Mesothelial cell of epicardium (in vitro differentiated cells): Measurements from ENCODE around the gene C15orf62. TPM values are rescaled to one million over a fixed set of nuclear protein-coding genes. Genes with fewer than 3 reads are reported as not detected.

Experiments used
- DNase-seq, 2 experiments: peaks; one replicate each; pipeline ENCODE4 v3.0.0; 2021; ENCODE audit warnings: low spot score in 2 of 2; ENCODE audit not compliant: unreplicated experiment in 2 of 2
- H3K27ac Mint-ChIP-seq: 2 replicates; pipeline ENCODE4 v1.8.0; 2021; ENCODE audit warnings: mixed read lengths
- H3K27me3 Mint-ChIP-seq: 2 replicates; pipeline ENCODE4 v1.8.0; 2021; ENCODE audit warnings: low read depth, mixed read lengths
- H3K36me3 Mint-ChIP-seq: 2 replicates; pipeline ENCODE4 v1.8.0; 2021; ENCODE audit warnings: mixed read lengths
- H3K4me1 Mint-ChIP-seq: 2 replicates; pipeline ENCODE4 v1.8.0; 2021; ENCODE audit warnings: mixed read lengths
- H3K4me3 Mint-ChIP-seq: 2 replicates; pipeline ENCODE4 v1.8.0; 2021; ENCODE audit warnings: mild to moderate bottlenecking, moderate library complexity, mixed read lengths
- H3K9me3 Mint-ChIP-seq: 2 replicates; pipeline ENCODE4 v1.8.0; 2021; ENCODE audit warnings: mixed read lengths
- total RNA-seq: library from RNA; stranded (reverse); gene quantifications from 3 replicates; pipeline ENCODE4 v1.2.1, GENCODE V29; 2021
- TF ChIP-seq, protein P1 (sequence below): fragments of 200-600 bp; sonication (generic); IDR thresholded peaks from one replicate; pipeline ENCODE4 v1.5.0; 2021; ENCODE audit warnings: antibody characterized with exemption; ENCODE audit not compliant: unreplicated experiment

Gene C15orf62
- total RNA-seq, 1 donor from 2014 or later: 0.47 TPM

DNA sequence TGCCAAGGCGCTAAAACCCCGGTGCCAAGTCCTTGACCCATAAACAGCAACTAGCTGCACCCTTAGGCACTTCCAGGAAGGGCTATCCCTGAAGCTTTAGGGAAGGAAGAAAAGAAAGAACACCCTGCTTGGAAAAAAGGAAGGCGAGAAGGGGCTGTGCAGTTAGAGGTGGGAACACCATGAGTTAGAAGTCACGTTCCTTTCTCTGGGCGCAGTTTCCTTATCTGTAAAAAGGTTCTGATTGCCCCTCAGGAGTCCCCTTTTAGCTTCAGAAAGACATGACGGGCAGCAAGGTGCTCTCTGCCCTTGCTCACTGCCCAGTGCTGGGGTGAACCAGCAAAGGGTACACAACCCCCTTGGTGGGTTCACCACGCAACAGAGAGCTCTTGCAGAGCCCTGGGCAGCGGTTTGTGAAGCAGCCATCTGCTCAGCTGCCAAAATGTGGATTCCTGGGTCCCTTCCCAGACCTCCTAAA, 5.1 kb upstream of the C15orf62 start:
- no peak for DNase-seq
- TF ChIP-seq, protein P1, sequence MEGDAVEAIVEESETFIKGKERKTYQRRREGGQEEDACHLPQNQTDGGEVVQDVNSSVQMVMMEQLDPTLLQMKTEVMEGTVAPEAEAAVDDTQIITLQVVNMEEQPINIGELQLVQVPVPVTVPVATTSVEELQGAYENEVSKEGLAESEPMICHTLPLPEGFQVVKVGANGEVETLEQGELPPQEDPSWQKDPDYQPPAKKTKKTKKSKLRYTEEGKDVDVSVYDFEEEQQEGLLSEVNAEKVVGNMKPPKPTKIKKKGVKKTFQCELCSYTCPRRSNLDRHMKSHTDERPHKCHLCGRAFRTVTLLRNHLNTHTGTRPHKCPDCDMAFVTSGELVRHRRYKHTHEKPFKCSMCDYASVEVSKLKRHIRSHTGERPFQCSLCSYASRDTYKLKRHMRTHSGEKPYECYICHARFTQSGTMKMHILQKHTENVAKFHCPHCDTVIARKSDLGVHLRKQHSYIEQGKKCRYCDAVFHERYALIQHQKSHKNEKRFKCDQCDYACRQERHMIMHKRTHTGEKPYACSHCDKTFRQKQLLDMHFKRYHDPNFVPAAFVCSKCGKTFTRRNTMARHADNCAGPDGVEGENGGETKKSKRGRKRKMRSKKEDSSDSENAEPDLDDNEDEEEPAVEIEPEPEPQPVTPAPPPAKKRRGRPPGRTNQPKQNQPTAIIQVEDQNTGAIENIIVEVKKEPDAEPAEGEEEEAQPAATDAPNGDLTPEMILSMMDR: no peak
- Mint-ChIP-seq H3K27ac (peak overlapping the region; percentile 92), H3K9me3 (no peaks in the 10 kb centered on the region), H3K4me1 (peaks cover 39% of the 10 kb centered on the region), H3K36me3 (no peaks in the 10 kb centered on the region), H3K4me3 (peak overlapping the region; percentile 75), H3K27me3 (no peaks in the 10 kb centered on the region)

DNA sequence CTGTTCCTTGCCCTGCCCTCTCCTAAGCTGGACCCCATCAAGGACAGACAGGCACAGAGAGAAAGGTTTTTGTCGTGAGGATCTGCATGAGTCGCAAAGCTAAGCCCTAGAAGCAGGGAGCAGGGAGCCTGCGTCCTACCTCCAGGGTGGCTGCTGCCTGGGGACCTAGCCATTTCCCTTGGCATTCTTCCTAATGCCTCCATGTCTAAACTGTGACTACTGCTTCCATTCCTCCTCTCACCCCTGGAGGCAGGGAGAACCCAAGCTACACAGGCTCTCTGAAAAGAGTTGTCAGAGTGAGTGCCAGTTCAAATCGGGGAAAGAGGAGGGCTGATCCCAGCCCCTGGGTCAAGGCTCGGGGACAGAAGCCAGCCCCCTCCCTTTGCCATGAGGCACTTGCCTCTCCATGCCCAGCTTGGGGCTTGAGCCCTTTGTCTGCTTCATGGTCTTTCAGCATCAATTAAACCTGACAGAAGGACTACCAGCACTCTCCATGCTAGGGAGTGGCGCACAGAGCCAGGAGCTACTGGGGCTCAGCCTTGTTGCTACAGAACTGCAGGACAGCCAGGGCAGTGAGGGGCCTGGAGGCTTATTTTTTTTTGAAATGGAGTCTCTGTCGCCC, 3.5 kb upstream of the C15orf62 start:
- TF ChIP-seq, protein P1: no peak
- DNase-seq: no peak
- Mint-ChIP-seq H3K27me3 (no peaks in the 10 kb centered on the region), H3K27ac (peak overlapping the region; percentile 45), H3K4me1 (peaks cover 45% of the 10 kb centered on the region), H3K9me3 (no peaks in the 10 kb centered on the region), H3K4me3 (no peak overlapping the region), H3K36me3 (no peaks in the 10 kb centered on the region)

DNA sequence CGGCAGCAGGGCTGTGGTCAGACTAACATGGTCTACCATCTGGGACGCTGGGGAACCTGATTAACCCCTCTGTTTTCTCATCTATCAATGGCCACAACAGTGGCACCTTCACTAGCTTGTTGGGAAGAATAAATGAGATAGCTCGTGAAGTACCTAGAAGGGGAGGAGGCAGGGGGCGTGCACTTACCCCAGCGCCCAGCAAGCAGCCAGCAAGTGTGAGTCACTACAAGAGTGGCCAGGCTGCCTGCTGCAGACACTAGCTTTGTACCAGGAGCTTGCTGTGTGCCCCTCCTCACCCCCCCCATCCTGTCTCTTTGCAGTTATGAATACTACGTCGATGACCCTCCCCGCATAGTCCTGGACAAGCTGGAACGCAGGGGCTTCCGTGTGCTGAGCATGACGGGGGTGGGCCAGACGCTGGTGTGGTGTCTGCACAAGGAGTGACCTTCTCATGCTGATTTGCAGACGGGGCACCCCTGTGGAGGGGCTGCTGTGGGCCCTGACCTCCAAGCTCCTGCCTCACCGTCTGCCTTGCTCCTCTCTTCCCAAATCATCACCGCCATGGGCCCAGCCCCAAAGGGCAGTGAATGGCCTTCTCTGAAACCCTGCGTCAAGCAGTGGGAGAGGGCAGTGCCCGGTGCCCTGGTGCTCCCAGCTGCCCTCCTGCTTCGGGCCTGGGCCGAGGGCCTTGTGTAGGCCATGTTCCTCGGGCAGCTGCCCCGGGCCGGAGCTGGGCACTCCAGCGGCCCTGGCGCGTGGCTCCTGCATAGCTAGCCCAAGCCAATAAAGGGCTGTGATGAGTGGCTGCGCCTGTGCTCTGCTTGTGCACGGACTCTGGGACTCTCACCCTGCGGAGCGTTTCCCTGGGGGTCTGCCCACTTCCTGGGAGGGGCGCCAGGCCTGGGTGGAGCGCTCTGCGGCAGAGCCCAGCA, 2.6 kb upstream of the C15orf62 start:
- TF ChIP-seq, protein P1: no peak
- H3K27me3 Mint-ChIP-seq: no peaks in the 10 kb centered on the region
- DNase-seq: no peak
- peaks cover 45% of the 10 kb centered on the region for H3K4me1 Mint-ChIP-seq
- H3K9me3 Mint-ChIP-seq: no peaks in the 10 kb centered on the region
- H3K4me3 Mint-ChIP-seq: no peak overlapping the region
- H3K36me3 Mint-ChIP-seq: peaks cover under 1% of the 10 kb centered on the region
- no peak overlapping the region for H3K27ac Mint-ChIP-seq

DNA sequence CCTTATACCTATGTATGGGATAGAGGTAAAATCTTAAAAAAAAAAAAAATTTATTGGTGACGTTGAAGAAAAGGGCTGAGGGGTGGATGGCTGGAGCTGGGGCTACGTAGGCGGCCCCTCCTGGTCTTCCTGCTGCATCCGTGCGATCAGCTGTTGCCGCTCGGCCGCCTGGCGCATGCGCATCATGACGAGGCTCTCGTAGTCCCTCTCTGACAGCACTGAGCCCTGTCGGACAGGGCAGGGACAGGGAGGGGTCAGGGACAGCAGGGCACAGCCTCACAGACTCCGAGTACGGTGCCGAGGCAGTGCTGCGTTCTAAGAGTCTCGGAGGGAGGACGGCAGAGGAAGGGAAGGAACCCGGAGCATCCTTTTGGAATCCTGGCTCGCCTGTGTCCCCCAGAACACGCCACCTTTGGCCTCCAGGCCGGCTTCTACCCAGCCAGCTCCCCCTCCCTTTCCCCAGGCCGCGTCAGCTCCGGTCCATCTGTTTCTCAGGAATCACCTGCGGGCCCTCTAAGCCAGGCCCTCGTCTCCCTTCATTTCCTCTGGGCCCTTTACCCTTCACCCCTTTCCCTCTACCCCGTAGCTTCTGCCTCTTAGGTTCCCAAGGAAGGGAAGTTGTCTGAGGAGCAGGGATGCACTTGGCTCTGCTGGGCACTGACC, 1.8 kb upstream of the C15orf62 start:
- TF ChIP-seq, protein P1: no peak
- H3K27ac Mint-ChIP-seq: no peak overlapping the region
- no peaks in the 10 kb centered on the region for H3K27me3 Mint-ChIP-seq
- H3K36me3 Mint-ChIP-seq: peaks cover 2% of the 10 kb centered on the region
- H3K9me3 Mint-ChIP-seq: no peaks in the 10 kb centered on the region
- no peak for DNase-seq
- H3K4me1 Mint-ChIP-seq: peaks cover 44% of the 10 kb centered on the region
- no peak overlapping the region for H3K4me3 Mint-ChIP-seq

DNA sequence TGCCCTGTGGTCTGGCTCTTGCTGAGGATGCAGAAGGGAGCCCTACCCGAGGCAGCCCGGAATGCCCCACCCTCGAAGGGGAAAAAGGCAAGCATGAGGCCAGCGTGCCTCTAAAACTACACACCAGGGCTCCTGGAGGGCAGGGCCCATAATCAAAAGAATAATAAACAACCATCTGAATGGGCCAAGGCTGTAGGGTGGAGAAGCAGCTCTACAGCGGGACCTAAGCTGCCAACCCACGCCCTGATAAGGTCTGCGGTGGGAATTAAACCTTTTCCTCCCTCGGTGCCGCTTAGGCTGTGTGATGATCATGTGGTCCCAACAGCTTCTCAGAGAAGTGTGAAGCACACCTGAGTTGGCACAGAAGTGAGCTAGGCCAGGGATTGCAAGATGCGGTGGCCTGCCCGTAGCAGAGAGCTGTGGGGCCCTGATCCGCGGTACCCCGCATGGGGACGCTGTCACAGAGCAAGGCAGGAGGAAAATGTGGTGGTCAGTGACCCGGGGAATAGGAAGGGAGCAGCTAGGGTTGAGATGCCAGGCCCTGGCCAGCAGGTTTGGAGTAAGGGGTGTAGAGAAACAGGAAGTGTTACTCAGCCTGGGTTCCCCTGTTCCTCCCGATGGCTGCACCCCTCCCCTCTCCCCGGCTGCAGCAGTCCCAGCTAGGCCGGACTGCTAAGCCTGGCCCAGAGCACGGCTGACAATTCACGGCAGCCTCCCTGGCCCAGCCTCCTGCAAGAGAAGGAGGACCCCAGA, 1.1 kb upstream of the C15orf62 start:
- Mint-ChIP-seq H3K4me1 (peaks cover 37% of the 10 kb centered on the region), H3K4me3 (no peak overlapping the region), H3K36me3 (peaks cover 4% of the 10 kb centered on the region), H3K9me3 (no peaks in the 10 kb centered on the region), H3K27ac (peak overlapping the region; percentile 92), H3K27me3 (no peaks in the 10 kb centered on the region)
- no peak for DNase-seq
- TF ChIP-seq, protein P1: no peak
